Peyer's patch (tissue), 4 donors: ENCODE measurements around the gene BHLHE40. TPM values are rescaled to one million over a fixed set of nuclear protein-coding genes. Genes with fewer than 3 reads are reported as not detected.

Experiments
- DNase-seq, 3 donors: peaks; one replicate each; pipeline ENCODE4 v3.0.0-alpha.2; 2017 to 2019
- H3K27ac ChIP-seq, 4 donors: fragments of 200-600 bp; sonication (generic); one replicate each; pipeline ENCODE4 v1.5.1; 2016 to 2019
- H3K27me3 ChIP-seq, 2 donors: fragments of 200-600 bp; sonication (generic); one replicate each; pipeline ENCODE4 v1.5.1; 2019
- H3K36me3 ChIP-seq, 3 donors: fragments of 200-600 bp; sonication (generic); one replicate each; pipeline ENCODE4 v1.5.1; 2016 to 2019
- H3K4me1 ChIP-seq, 4 donors: fragments of 200-600 bp; sonication (generic); one replicate each; pipeline ENCODE4 v1.5.1; 2016 to 2019
- H3K4me3 ChIP-seq, 4 donors: fragments of 200-600 bp; sonication (generic); 1 replicate in 3 of 4; 2 replicates in 1 of 4; pipeline ENCODE4 v1.5.1; 2016 to 2019; ENCODE audit warnings: mild to moderate bottlenecking in 1 of 4
- H3K9me3 ChIP-seq, 4 donors: fragments of 200-600 bp; sonication (generic); one replicate each; pipeline ENCODE4 v1.5.1; 2016 to 2019; ENCODE audit warnings: mild to moderate bottlenecking in 1 of 4
- CTCF ChIP-seq, 6 experiments: fragments of 450-650 bp in 4 of 6; fragments of 200-600 bp in 2 of 6; sonication (generic) in 1 of 6; IDR thresholded peaks; one replicate each; pipeline ENCODE4 v1.5.1; 2017 to 2019; ENCODE audit warnings: antibody characterized with exemption in 6 of 6, mild to moderate bottlenecking in 3 of 6, moderate library complexity in 1 of 6
- POLR2A ChIP-seq, 2 donors: fragments of 450-650 bp; IDR thresholded peaks; one replicate each; pipeline ENCODE4 v1.5.1; 2017; ENCODE audit warnings: antibody characterized with exemption in 2 of 2, mild to moderate bottlenecking in 2 of 2, moderate library complexity in 2 of 2
- total RNA-seq, 4 donors: library from RNA; depleted of rRNA; stranded (reverse); fragments of >200 nt; gene quantifications; one replicate each; pipeline ENCODE4 v1.1.0, GENCODE V29; 2016

Gene BHLHE40
- total RNA-seq, 4 donors from 2014 or later = 20.3 to 78.4 (median 44.3) TPM

GRCh38 chr3:4999531-5000184 lies 20.4 kb downstream of the BHLHE40 start:
- peak in 1 of 3 donors; percentile 37 for DNase-seq
- TF ChIP-seq POLR2A (IDR thresholded peaks at IDR 0.05) (no peak), CTCF (IDR thresholded peaks at IDR 0.05) (no peak)
- Histone ChIP-seq H3K4me3 (no peak overlapping the region), H3K4me1 (no peaks in the 10 kb centered on the region), H3K27ac (no peak overlapping the region), H3K9me3 (no peaks in the 10 kb centered on the region), H3K27me3 (no peaks in the 10 kb centered on the region), H3K36me3 (no peaks in the 10 kb centered on the region)

- Histone ChIP-seq H3K27ac (no peak overlapping the region), H3K4me1 (no peaks in the 10 kb centered on the region), H3K9me3 (no peaks in the 10 kb centered on the region), H3K27me3 (no peaks in the 10 kb centered on the region), H3K36me3 (no peaks in the 10 kb centered on the region), H3K4me3 (no peak overlapping the region)
- DNase-seq = peak in 1 of 3 donors; percentile 40
- TF ChIP-seq POLR2A (IDR thresholded peaks at IDR 0.05) (no peak), CTCF (IDR thresholded peaks at IDR 0.05) (no peak)
Observed at GRCh38 chr3:5001135-5001534, 21.9 kb downstream of the BHLHE40 start.

GRCh38 chr3:5001805-5002173 lies 22.6 kb downstream of the BHLHE40 start:
- no peaks in the 10 kb centered on the region for H3K36me3 ChIP-seq
- no peaks in the 10 kb centered on the region for H3K4me1 ChIP-seq
- H3K9me3 ChIP-seq = no peaks in the 10 kb centered on the region
- H3K27ac ChIP-seq = no peak overlapping the region
- H3K4me3 ChIP-seq = no peak overlapping the region
- TF ChIP-seq POLR2A (IDR thresholded peaks at IDR 0.05) (no peak), CTCF (IDR thresholded peaks at IDR 0.05) (no peak)
- DNase-seq = no peak
- no peaks in the 10 kb centered on the region for H3K27me3 ChIP-seq

- DNase-seq = peak in 1 of 3 donors; percentile 41
- no peak for TF ChIP-seq CTCF (IDR thresholded peaks at IDR 0.05)
- TF ChIP-seq POLR2A (IDR thresholded peaks at IDR 0.05) = no peak
- H3K27me3 ChIP-seq = no peaks in the 10 kb centered on the region
- H3K9me3 ChIP-seq = no peaks in the 10 kb centered on the region
- no peak overlapping the region for H3K4me3 ChIP-seq
- H3K4me1 ChIP-seq = no peaks in the 10 kb centered on the region
- H3K36me3 ChIP-seq = no peaks in the 10 kb centered on the region
- H3K27ac ChIP-seq = no peak overlapping the region
Observed at GRCh38 chr3:5002174-5002870, 23.1 kb downstream of the BHLHE40 start.

GRCh38 chr3:5002871-5003247 lies 23.6 kb downstream of the BHLHE40 start:
- no peaks in the 10 kb centered on the region for H3K9me3 ChIP-seq
- H3K36me3 ChIP-seq = no peaks in the 10 kb centered on the region
- DNase-seq = no peak
- no peak overlapping the region for H3K27ac ChIP-seq
- no peaks in the 10 kb centered on the region for H3K4me1 ChIP-seq
- H3K4me3 ChIP-seq = no peak overlapping the region
- H3K27me3 ChIP-seq = no peaks in the 10 kb centered on the region
- TF ChIP-seq POLR2A (IDR thresholded peaks at IDR 0.05) = no peak

GRCh38 chr3:5004319-5005152 lies 25.3 kb downstream of the BHLHE40 start:
- Histone ChIP-seq H3K36me3 (no peaks in the 10 kb centered on the region), H3K27ac (no peak overlapping the region), H3K4me3 (no peak overlapping the region), H3K27me3 (no peaks in the 10 kb centered on the region), H3K4me1 (peaks cover 0 to 9% (median 4%) of the 10 kb centered on the region in 4 donors), H3K9me3 (no peaks in the 10 kb centered on the region)
- no peak for TF ChIP-seq POLR2A (IDR thresholded peaks at IDR 0.05)
- no peak for TF ChIP-seq CTCF (IDR thresholded peaks at IDR 0.05)
- peak in 1 of 3 donors; percentile 36 for DNase-seq
